HEK293 (cell line): ENCODE measurements around the gene TSHR.

ENCODE experiments used
- CTCF ChIA-PET: fragments of 350-600 bp; formaldehyde crosslinking; extraction: SDS; loops from one replicate; lab custom pipeline; 2021; ENCODE audit warnings: antibody characterized with exemption; lab: Yijun Ruan, JAX
- POLR2A ChIA-PET: fragments of 300-600 bp; formaldehyde crosslinking; extraction: SDS; loops from one replicate; lab custom pipeline; 2020; ENCODE audit warnings: antibody characterized with exemption, inconsistent platforms; lab: Yijun Ruan, JAX
- H3K27ac ChIP-seq: fragments of 200-500 bp; sonication (Bioruptor generic); 2 replicates; pipeline ENCODE4 v1.5.1; 2014; ENCODE audit warnings: low read depth, low read length, control low read depth, inconsistent platforms; ENCODE audit errors: extremely low read depth
- H3K36me3 ChIP-seq, 2 experiments: fragments of 200-500 bp in 1 of 2; sonication (Bioruptor generic) in 1 of 2; 1 replicate in 1 of 2; 2 replicates in 1 of 2; pipeline ENCODE4 v1.5.1; 2014 to 2017; ENCODE audit warnings: inconsistent platforms in 2 of 2, low read length in 2 of 2; ENCODE audit not compliant: control insufficient read depth in 2 of 2, insufficient read depth in 1 of 2
- H3K4me1 ChIP-seq: fragments of 200-500 bp; sonication (Bioruptor generic); 2 replicates; pipeline ENCODE4 v1.5.1; 2014; ENCODE audit warnings: mild to moderate bottlenecking, low read length, inconsistent platforms; ENCODE audit not compliant: control insufficient read depth, insufficient read depth
- H3K4me3 ChIP-seq: 2 replicates; pipeline ENCODE4 v1.5.1; 2011; ENCODE audit warnings: low read depth, mild to moderate bottlenecking, control low read depth, low read length, moderate library complexity
- H3K9me3 ChIP-seq: fragments of 200-500 bp; sonication (Bioruptor generic); 2 replicates; pipeline ENCODE4 v1.5.1; 2014; ENCODE audit warnings: low read depth, low read length, inconsistent platforms; ENCODE audit not compliant: control insufficient read depth, insufficient read depth
- SCRT1 ChIP-seq: fragments of 450-650 bp; formaldehyde crosslinking; IDR thresholded peaks from 2 replicates; pipeline ENCODE4 v1.5.1; 2016; ENCODE audit warnings: missing biosample characterization, missing genetic modification characterization, borderline replicate concordance
- SCRT2 ChIP-seq: fragments of 450-650 bp; formaldehyde crosslinking; IDR thresholded peaks from 2 replicates; pipeline ENCODE4 v1.5.1; 2016; ENCODE audit warnings: missing biosample characterization, missing genetic modification characterization
- ZBTB26 ChIP-seq: fragments of 450-650 bp; formaldehyde crosslinking; optimal IDR thresholded peaks from 2 replicates; pipeline ENCODE3; 2016; ENCODE audit warnings: missing biosample characterization, mild to moderate bottlenecking, missing genetic modification characterization
- ZBTB44 ChIP-seq: fragments of 450-650 bp; IDR thresholded peaks from 2 replicates; pipeline ENCODE4 v1.5.1; 2018; ENCODE audit warnings: missing biosample characterization, mild to moderate bottlenecking, missing genetic modification characterization
- ZBTB7A ChIP-seq: fragments of 450-650 bp; formaldehyde crosslinking; IDR thresholded peaks from 2 replicates; pipeline ENCODE4 v1.5.1; 2016; ENCODE audit warnings: low read depth, missing biosample characterization, missing genetic modification characterization
- ZNF184 ChIP-seq: fragments of 450-650 bp; IDR thresholded peaks from 2 replicates; pipeline ENCODE4 v1.5.1; 2018; ENCODE audit warnings: missing biosample characterization, mild to moderate bottlenecking, missing genetic modification characterization
- ZNF391 ChIP-seq: fragments of 450-650 bp; formaldehyde crosslinking; IDR thresholded peaks from 2 replicates; pipeline ENCODE4 v1.5.1; 2016; ENCODE audit warnings: low read depth, missing biosample characterization, missing genetic modification characterization, borderline replicate concordance
- ZNF398 ChIP-seq: fragments of 450-650 bp; formaldehyde crosslinking; IDR thresholded peaks from 2 replicates; pipeline ENCODE4 v1.5.1; 2017; ENCODE audit warnings: missing biosample characterization, missing genetic modification characterization
- ZNF449 ChIP-seq: fragments of 450-650 bp; formaldehyde crosslinking; IDR thresholded peaks from 2 replicates; pipeline ENCODE4 v1.5.1; 2017; ENCODE audit warnings: missing biosample characterization, mild to moderate bottlenecking, missing genetic modification characterization, moderate library complexity
- ZNF548 ChIP-seq: fragments of 450-650 bp; formaldehyde crosslinking; IDR thresholded peaks from 2 replicates; pipeline ENCODE4 v1.5.1; 2016; ENCODE audit warnings: missing biosample characterization, missing genetic modification characterization
- ZNF571 ChIP-seq: fragments of 450-650 bp; formaldehyde crosslinking; IDR thresholded peaks from 2 replicates; pipeline ENCODE4 v1.5.0; 2017; ENCODE audit warnings: missing biosample characterization, missing genetic modification characterization
- ZNF610 ChIP-seq: fragments of 450-650 bp; formaldehyde crosslinking; IDR thresholded peaks from 2 replicates; pipeline ENCODE4 v1.5.1; 2016; ENCODE audit warnings: missing biosample characterization, missing genetic modification characterization, borderline replicate concordance
- ZNF704 ChIP-seq: fragments of 450-650 bp; formaldehyde crosslinking; IDR thresholded peaks from 2 replicates; pipeline ENCODE4 v1.5.1; 2016; ENCODE audit warnings: missing biosample characterization, missing genetic modification characterization
- ZNF707 ChIP-seq: fragments of 450-650 bp; formaldehyde crosslinking; IDR thresholded peaks from 2 replicates; pipeline ENCODE4 v1.5.1; 2016; ENCODE audit warnings: missing biosample characterization, missing genetic modification characterization
- ZNF791 ChIP-seq: fragments of 450-650 bp; formaldehyde crosslinking; IDR thresholded peaks from 2 replicates; pipeline ENCODE4 v1.5.1; 2016; ENCODE audit warnings: missing biosample characterization, missing genetic modification characterization
- ZNF830 ChIP-seq: fragments of 450-650 bp; IDR thresholded peaks from 2 replicates; pipeline ENCODE4 v1.5.0; 2018; ENCODE audit warnings: missing biosample characterization, missing genetic modification characterization, low read depth, mild to moderate bottlenecking, moderate library complexity
- ZSCAN16 ChIP-seq: fragments of 450-650 bp; formaldehyde crosslinking; IDR thresholded peaks from 2 replicates; pipeline ENCODE4 v1.5.1; 2016; ENCODE audit warnings: missing biosample characterization, missing genetic modification characterization
- ZXDB ChIP-seq: fragments of 450-650 bp; formaldehyde crosslinking; IDR thresholded peaks from 2 replicates; pipeline ENCODE4 v1.5.1; 2016; ENCODE audit warnings: missing biosample characterization, missing genetic modification characterization

The TSHR gene

GRCh38 chr14:81105378-81105777, 150.0 kb downstream of the TSHR start:
- H3K36me3 ChIP-seq: no peaks in the 10 kb centered on the region
- no peaks in the 10 kb centered on the region for H3K9me3 ChIP-seq
- TF ChIP-seq ZNF398 (tag by site-specific recombination) (no peak), ZSCAN16 (tag by site-specific recombination) (no peak), SCRT1 (tag by site-specific recombination) (no peak), ZNF449 (no peak), ZNF791 (tag by site-specific recombination) (no peak), SCRT2 (tag by site-specific recombination) (no peak), ZNF610 (tag by site-specific recombination) (no peak), ZBTB44 (tag by site-specific recombination) (no peak), ZBTB26 (tag by site-specific recombination) (no peak), ZNF704 (tag by site-specific recombination) (no peak), ZNF548 (tag by site-specific recombination) (no peak)
- H3K4me3 ChIP-seq: no peak overlapping the region
- no peaks in the 10 kb centered on the region for H3K4me1 ChIP-seq
- ChIA-PET POLR2A (no interaction called here), CTCF (interaction anchor here (1.0 kb wide), 1 partner anchor 59 kb away, joined by 3 read pairs; no protein-coding TSS in a partner anchor)
- no peak overlapping the region for H3K27ac ChIP-seq

GRCh38 chr14:81105961-81106360, 150.5 kb downstream of the TSHR start:
- CTCF ChIA-PET: no interaction called here
- Histone ChIP-seq H3K36me3 (no peaks in the 10 kb centered on the region), H3K9me3 (no peaks in the 10 kb centered on the region), H3K4me1 (no peaks in the 10 kb centered on the region), H3K4me3 (no peak overlapping the region), H3K27ac (no peak overlapping the region)
- POLR2A ChIA-PET: no interaction called here
- TF ChIP-seq ZNF707 (tag by site-specific recombination) (no peak), ZNF830 (tag by site-specific recombination) (no peak), ZXDB (tag by site-specific recombination) (no peak), ZNF184 (no peak), ZNF391 (tag by site-specific recombination) (no peak), ZNF571 (no peak), ZBTB7A (tag by site-specific recombination) (no peak)
